ENCODE measurements around the gene SPECC1L. TPM values are rescaled to one million over a fixed set of nuclear protein-coding genes. Genes with fewer than 3 reads are reported as not detected.

SPECC1L gene
- total RNA-seq, 1 donor from 2014 or later: 25.0 TPM

DNA sequence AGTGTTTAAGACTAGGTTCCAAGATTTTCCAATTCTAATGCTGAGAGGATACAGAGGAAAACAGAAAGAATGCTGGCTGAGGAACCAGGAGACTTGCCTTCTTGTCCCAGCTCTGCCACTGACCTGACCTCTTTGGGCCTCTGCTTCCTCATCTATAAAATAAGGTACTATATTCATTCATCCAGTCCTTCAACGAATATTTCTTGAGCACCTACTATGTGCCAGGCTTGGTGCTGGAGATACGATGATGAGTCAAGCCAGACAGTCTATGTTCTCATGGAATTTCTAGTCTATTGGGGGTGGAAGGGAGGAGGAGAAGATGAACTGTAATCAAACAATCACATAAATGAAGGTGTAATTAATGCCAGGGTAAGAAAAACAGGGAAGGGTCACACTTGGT, 196.7 kb downstream of the SPECC1L start:
- no peak for FAIRE-seq
- Histone ChIP-seq H3K27me3 (ENCODE audit: control insufficient read depth, insufficient read depth, low read length) (no peaks in the 10 kb centered on the region), H3K4me3 (ENCODE audit: low read depth, low read length) (no peak overlapping the region), H3K36me3 (ENCODE audit: control insufficient read depth, insufficient read depth, low read length) (no peaks in the 10 kb centered on the region)
- TF ChIP-seq, protein P1, sequence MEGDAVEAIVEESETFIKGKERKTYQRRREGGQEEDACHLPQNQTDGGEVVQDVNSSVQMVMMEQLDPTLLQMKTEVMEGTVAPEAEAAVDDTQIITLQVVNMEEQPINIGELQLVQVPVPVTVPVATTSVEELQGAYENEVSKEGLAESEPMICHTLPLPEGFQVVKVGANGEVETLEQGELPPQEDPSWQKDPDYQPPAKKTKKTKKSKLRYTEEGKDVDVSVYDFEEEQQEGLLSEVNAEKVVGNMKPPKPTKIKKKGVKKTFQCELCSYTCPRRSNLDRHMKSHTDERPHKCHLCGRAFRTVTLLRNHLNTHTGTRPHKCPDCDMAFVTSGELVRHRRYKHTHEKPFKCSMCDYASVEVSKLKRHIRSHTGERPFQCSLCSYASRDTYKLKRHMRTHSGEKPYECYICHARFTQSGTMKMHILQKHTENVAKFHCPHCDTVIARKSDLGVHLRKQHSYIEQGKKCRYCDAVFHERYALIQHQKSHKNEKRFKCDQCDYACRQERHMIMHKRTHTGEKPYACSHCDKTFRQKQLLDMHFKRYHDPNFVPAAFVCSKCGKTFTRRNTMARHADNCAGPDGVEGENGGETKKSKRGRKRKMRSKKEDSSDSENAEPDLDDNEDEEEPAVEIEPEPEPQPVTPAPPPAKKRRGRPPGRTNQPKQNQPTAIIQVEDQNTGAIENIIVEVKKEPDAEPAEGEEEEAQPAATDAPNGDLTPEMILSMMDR (IDR thresholded peaks at IDR 0.05; ENCODE audit: insufficient read depth, low read length, severe bottlenecking): no peak
- DNase-seq (ENCODE audit: low read depth): no peak

Other genes with a start within 250 kb of the SPECC1L start
- under 0.01 and 0.13 TPM in 2 replicates for gene SUSD2, start 89.3 kb upstream of the SPECC1L start, total RNA-seq
- not detected in 2 replicates for gene GGT5, start 25.7 kb upstream of the SPECC1L start, total RNA-seq
- gene ADORA2A, start 156.8 kb downstream of the SPECC1L start, total RNA-seq: under 0.01 and 0.77 TPM in 2 replicates
- not detected in 2 replicates for gene UPB1, start 224.5 kb downstream of the SPECC1L start, total RNA-seq

Data from bronchial epithelial cell (primary cell).